Cardiac muscle cell (in vitro differentiated cells and primary cell): ENCODE results near the gene CELF2. TPM values are rescaled to one million over a fixed set of nuclear protein-coding genes. Genes with fewer than 3 reads are reported as not detected.

Experiments used
- DNase-seq, 2 donors: peaks; one replicate each; pipeline versions ENCODE4 v3.0.0 to v3.0.0-alpha.2; 2010 to 2017; ENCODE audit warnings: low read depth in 1 of 2, low spot score in 1 of 2
- H3K27ac ChIP-seq: fragments of 200-600 bp; sonication (generic); 2 replicates; pipeline ENCODE4 v1.5.1; 2016
- H3K27me3 ChIP-seq: fragments of 200-600 bp; sonication (generic); 2 replicates; pipeline ENCODE4 v1.6.0; 2016; ENCODE audit warnings: control low read depth
- H3K36me3 ChIP-seq: fragments of 200-600 bp; sonication (generic); 2 replicates; pipeline ENCODE4 v1.5.1; 2016; ENCODE audit warnings: control low read depth
- H3K4me1 ChIP-seq: fragments of 200-600 bp; sonication (generic); 2 replicates; pipeline ENCODE4 v1.8.1; 2017; ENCODE audit warnings: low read depth, mild to moderate bottlenecking, mixed run types
- H3K4me3 ChIP-seq: fragments of 200-600 bp; sonication (generic); 2 replicates; pipeline ENCODE4 v1.5.1; 2016; ENCODE audit warnings: mild to moderate bottlenecking
- H3K9me3 ChIP-seq: fragments of 200-600 bp; sonication (generic); 2 replicates; pipeline ENCODE4 v1.5.1; 2017; ENCODE audit warnings: low read depth, mild to moderate bottlenecking, control low read depth
- CTCF ChIP-seq: IDR thresholded peaks from 2 replicates; pipeline ENCODE4 v1.5.1; 2012; ENCODE audit warnings: low read depth, mild to moderate bottlenecking, low read length
- polyA plus RNA-seq: library from polyadenylated mRNA; unstranded; fragments of >200 nt; fragmentation: Nextera tagmentation; extraction: Ambion mirVana; gene quantifications from 2 replicates; pipeline ENCODE4 v1.2.1, GENCODE V29; 2016
- total RNA-seq: library from RNA; depleted of rRNA; stranded (reverse); fragments of >200 nt; gene quantifications from 2 replicates; pipeline ENCODE4 v1.2.3, GENCODE V29; 2016

CELF2 gene
- total and polyA plus RNA-seq, 2 experiments from 2014 or later: 66.9 to 82.7 TPM

- Histone ChIP-seq H3K27me3 (no peaks in the 10 kb centered on the region), H3K27ac (peak overlapping the region; percentile 25), H3K4me3 (no peak overlapping the region), H3K36me3 (no peaks in the 10 kb centered on the region), H3K9me3 (no peaks in the 10 kb centered on the region), H3K4me1 (peaks cover 51% of the 10 kb centered on the region)
- no peak for DNase-seq
- TF ChIP-seq CTCF: no peak
Measured at GRCh38 chr10:11076221-11076620, 58.5 kb downstream of the CELF2 start.

- H3K9me3 ChIP-seq: no peaks in the 10 kb centered on the region
- H3K27ac ChIP-seq: no peak overlapping the region
- no peaks in the 10 kb centered on the region for H3K27me3 ChIP-seq
- no peak for DNase-seq
- H3K4me1 ChIP-seq: peaks cover 35% of the 10 kb centered on the region
- H3K36me3 ChIP-seq: no peaks in the 10 kb centered on the region
- no peak for TF ChIP-seq CTCF
- H3K4me3 ChIP-seq: no peak overlapping the region
Measured at GRCh38 chr10:11080564-11080984, 62.9 kb downstream of the CELF2 start.

- no peak overlapping the region for H3K27ac ChIP-seq
- DNase-seq: no peak
- no peak overlapping the region for H3K4me3 ChIP-seq
- H3K9me3 ChIP-seq: no peaks in the 10 kb centered on the region
- no peaks in the 10 kb centered on the region for H3K36me3 ChIP-seq
- no peaks in the 10 kb centered on the region for H3K27me3 ChIP-seq
- peaks cover 37% of the 10 kb centered on the region for H3K4me1 ChIP-seq
- no peak for TF ChIP-seq CTCF
Measured at GRCh38 chr10:11081408-11081807, 63.7 kb downstream of the CELF2 start.

- Histone ChIP-seq H3K27ac (no peak overlapping the region), H3K9me3 (no peaks in the 10 kb centered on the region), H3K4me1 (peaks cover 48% of the 10 kb centered on the region), H3K4me3 (no peak overlapping the region), H3K27me3 (no peaks in the 10 kb centered on the region), H3K36me3 (no peaks in the 10 kb centered on the region)
- TF ChIP-seq CTCF: no peak
- DNase-seq: no peak
Measured at GRCh38 chr10:11082526-11082925, 64.9 kb downstream of the CELF2 start.

- Histone ChIP-seq H3K4me3 (no peak overlapping the region), H3K4me1 (peaks cover 53% of the 10 kb centered on the region), H3K9me3 (no peaks in the 10 kb centered on the region), H3K27me3 (no peaks in the 10 kb centered on the region), H3K27ac (no peak overlapping the region), H3K36me3 (no peaks in the 10 kb centered on the region)
- no peak for DNase-seq
- no peak for TF ChIP-seq CTCF
Measured at GRCh38 chr10:11083051-11083450, 65.4 kb downstream of the CELF2 start.

- Histone ChIP-seq H3K4me3 (no peak overlapping the region), H3K9me3 (no peaks in the 10 kb centered on the region), H3K4me1 (peaks cover 50% of the 10 kb centered on the region), H3K27me3 (no peaks in the 10 kb centered on the region), H3K36me3 (no peaks in the 10 kb centered on the region), H3K27ac (peak overlapping the region; percentile 75)
- no peak for TF ChIP-seq CTCF
- no peak for DNase-seq
Measured at GRCh38 chr10:11085545-11085944, 67.9 kb downstream of the CELF2 start.
